NCI-H460 (cell line): ENCODE results near the gene IDH3B. TPM values are rescaled to one million over a fixed set of nuclear protein-coding genes. Genes with fewer than 3 reads are reported as not detected.
A peak's percentile ranks its signal among the peaks of the same experiment; 100 is the strongest.
"Not testable (repeated sequence)": the region's sequence is repeated elsewhere in the genome, so short reads cannot be mapped to it uniquely, and the experiment has no call there.

Experiments used
- DNase-seq: peaks from one replicate; pipeline ENCODE4 v3.0.0-alpha.2; 2016; ENCODE audit warnings: low read depth; ENCODE audit errors: extremely low read depth
- total RNA-seq: library from RNA; depleted of rRNA; stranded (reverse); fragments of >200 nt; shearing (Covaris generic); gene quantifications from 2 replicates; pipeline ENCODE4 v1.2.3, GENCODE V29; 2014

IDH3B gene
- total RNA-seq, 1 experiment from 2014 or later, result 138 TPM

DNA sequence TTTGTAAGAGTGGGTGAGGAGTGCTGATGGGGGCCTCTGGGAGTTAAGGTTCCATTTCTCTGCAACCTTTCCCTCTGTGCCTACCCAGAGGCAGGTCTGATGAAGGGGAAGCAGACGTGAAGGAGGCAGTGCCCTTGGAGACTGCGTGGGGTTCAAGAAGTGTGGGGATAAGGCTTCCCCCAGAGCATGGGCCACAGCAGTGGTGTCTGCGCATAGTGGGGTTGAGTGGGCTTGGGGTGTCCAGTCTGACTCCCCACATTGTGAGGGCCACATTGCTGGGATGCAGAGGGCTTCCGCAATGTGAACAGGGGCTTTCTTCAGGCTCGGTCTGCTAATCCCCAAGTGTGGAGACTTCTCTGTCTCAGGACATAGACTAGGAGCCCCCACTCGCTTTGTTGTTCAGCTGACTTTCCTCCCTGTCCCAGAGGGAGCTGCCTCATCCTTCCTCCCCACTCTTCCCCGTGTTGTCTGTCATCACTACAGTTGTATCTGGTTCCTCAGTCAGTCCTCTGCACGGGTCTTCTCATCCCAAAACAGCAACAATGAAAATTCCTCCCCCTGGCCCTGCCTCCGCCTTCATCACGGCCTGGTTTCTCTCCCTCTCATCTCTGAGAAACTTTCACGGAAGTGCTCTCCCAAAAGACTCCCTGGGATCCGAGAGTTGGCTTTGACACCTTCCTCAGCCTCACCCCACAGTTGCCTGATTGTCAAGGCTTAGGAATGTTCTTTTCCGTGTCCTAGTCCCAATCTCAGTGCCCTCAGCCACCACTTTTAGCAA lies 31.4 kb upstream of the IDH3B start:
- no peak for DNase-seq

DNA sequence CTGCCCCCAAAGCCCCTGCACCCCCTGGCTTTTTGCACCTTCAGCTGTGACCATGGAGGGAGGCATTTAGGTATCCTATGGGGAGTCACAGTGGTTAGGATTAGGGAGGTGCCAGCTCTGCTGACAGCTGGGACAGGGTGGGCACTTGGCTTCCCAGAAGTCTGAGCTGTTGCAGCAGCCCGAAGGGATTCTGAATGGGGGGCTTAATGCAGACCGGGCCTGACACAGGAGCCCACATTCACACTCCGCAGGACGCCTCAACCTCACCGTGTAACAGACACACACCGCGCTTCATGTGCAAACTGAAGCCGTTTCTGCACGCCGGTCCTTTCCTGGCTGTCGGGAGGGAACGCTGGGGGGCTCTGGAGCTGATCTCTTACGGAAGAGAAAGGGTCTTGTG lies 30.5 kb upstream of the IDH3B start:
- DNase-seq, result no peak

DNA sequence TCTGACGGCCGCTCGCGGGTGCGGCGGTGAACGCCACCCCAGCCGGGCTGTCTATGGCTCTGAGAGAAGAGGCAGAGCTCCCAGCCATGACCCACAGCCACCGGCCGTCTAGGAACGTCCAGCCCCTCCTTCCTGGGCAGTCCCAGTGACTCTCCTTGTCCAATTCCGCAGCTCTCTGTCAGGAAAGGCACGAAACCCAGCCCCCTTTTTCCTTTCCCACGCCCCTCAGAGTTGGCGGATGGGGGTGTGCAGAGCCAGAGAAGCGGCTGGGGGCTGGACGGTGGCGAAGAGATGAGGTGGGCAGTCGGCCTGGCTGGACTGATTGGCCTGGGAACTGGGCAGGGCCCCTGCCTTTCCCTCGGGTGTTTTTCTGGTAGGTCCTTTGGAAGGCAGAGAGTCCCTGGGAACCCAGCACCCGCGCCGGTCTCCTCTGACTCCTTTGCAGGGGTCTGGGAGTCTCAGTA lies 30.0 kb upstream of the IDH3B start:
- no peak for DNase-seq

DNA sequence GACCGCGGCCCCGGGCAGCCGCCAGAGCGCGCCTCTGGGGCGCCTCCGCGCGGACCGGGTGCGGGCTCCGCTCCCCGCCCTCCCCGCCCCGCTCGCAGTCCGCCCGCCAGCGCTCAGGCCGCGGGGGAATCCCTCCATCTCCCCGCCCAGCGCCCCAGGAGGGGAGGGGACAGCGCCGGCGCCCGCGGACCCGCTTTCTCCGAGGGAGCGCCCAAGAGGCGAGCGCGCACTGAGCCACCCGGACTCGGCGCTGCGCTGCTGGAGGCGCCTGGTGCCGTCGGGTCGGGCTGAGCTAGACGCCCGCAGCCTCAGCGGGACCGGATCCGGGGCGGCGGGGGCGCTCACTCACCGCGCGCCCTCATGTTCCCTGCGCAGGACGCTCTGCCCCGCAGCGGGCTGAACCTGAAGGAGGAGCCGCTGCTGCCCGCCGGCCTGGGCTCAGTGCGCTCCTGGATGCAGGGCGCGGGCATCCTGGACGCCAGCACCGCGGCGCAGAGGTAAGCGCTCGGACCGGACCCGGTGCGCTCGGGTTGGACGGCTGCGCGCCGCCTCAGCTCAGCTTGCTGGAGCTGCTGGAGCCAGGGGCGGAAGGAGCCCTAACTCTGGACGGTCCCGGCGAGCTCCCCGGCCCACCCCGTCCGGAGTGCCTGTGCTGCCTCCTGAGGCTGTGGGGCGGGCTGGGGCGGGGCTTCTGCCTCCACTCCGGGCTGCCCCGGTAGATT lies 29.4 kb upstream of the IDH3B start:
- DNase-seq, result no peak

DNA sequence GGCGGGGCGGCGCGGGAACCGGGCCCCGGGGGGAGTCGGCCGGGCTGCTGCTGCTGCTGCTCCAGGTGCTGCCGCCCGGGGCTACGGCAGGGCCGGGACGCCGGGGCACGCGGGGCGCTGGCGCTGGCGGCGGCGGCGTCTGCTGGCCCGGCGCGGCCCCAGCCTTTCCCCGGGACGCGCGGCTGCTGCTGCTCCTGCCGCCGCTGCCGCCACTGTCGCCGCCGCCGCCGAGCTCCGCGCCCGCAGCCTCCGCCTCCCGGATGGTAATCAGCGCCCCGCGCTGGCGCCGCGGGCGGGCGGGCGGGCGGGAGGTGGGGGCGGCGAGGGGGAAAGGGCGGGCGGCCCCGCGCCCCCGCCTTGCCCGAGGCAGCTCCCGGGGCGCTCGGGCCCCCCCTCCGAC lies 28.9 kb upstream of the IDH3B start:
- DNase-seq, result no peak

DNA sequence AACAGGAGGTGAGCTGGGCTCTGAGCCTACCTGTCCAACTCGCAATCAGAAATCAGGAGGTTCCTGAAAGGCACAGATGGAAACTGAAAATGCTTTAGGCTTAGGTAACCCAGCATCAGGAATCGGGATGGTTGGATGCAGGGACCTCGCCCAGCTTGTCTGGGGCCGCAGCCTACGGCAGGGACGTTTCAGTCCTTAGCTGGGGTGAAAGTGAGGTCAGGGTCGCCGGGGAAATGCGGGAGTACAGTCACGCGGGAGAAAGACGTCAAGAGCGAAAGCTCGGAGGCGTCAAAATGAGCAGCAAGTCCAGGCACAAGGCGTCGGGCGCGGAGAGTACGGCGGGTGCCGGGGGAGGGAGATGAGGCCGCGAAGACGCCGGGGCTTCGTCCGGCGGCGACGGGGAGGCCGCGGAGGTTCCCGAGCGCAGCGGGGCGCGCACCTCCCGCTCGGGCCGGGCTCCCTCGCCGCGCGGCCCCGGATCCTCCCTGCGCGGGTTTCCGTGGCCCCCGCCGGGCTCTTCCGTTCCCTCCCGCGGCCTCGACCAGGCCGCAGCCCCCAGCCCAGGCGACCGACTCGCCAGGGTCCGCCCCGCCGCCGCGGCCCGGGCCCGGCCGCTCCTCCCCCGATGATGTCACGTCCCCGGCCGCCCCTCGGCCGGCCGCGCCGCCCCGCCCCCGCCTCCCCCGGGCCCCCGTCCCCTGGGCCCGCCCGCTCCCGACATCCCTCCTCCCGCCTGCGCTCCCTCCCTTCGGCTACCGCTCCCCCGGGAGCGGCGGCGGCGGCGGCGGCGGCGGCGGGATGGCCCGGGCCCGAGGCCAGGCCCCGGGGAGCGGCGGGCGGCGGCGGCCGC lies 28.2 kb upstream of the IDH3B start, which contains the start of gene EBF4:
EBF4 (plus strand) TSS at position 745 of the 850 bp plus-strand sequence. CDS start 866 bp downstream, outside the sequence.
- no peak for DNase-seq

DNA sequence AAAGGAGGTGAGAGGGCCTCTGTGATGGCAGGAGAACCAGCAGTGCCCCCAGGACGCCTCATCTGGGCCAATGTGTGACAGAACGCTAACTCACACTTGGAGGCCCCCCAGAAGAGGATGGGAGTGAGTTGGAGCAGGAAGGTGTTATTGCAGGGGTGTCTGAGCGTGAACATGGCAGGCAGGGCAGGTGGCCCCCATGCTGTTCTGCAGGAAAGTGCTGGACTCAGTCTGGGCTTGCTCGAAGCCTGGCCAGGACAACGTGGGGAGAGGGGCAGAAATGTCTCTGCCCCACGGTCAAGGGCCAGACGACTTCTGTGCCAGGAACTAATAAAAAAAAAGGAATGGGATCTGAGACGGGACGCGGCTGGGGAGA lies 27.6 kb upstream of the IDH3B start:
- DNase-seq, result no peak

DNA sequence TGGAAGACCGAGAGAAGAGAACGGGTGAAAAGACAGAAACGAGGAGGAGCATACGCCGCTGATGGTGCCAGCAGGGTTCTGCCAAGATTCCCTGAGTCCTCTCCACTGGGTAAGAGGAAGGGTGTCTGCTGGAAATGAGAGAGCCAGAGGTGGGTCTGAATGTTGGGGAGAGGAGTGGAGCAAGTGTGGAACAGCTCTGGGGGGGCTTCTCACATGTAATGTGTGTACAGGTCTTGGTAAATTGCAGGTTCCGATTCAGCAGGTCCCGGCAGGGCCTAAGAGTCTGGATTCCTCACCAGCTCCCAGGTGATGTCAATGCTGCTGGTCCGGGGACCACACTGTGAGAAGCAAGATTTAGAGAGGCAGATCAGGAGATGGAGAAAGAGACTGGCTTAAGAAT lies 27.1 kb upstream of the IDH3B start:
- no peak for DNase-seq

DNA sequence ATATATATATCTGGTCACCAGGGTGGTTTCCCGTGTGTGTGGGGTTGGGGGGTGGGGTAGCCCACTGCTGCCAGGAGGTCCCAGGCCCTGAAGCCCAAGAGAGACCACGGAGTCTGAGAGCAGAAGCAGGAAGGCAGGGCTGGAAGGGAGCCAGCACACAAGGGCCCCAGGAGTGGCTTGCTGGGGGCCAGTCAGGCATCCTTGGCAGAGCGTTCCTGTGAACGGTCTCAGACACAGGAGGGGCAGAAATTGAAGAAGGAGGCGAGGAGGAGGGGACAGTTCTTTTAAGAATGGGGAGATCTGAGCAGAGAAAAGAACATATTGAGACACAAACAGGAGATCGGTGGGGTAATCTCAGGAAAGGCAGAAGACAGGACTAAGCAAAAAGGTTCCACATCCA lies 26.7 kb upstream of the IDH3B start:
- no peak for DNase-seq

DNA sequence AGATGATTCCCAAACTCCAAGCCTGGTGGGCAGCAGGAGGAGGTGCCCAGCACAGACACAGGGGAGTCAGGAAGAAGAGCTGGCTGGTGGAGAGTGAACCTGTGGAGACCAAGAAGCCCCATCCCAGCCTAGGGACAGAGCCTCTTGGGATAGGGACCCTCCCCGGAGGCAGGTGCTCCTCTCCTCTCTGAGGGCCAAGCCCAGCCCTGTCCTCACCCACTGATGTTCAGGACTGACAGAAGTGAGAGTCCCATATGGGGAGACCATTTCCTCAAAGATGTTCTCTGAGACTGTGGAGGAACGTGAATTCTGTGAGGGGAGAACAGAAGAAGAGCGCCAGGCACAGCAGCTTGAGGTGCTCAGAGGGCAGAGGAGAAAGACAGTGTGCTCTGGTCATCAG lies 26.2 kb upstream of the IDH3B start:
- no peak for DNase-seq

DNA sequence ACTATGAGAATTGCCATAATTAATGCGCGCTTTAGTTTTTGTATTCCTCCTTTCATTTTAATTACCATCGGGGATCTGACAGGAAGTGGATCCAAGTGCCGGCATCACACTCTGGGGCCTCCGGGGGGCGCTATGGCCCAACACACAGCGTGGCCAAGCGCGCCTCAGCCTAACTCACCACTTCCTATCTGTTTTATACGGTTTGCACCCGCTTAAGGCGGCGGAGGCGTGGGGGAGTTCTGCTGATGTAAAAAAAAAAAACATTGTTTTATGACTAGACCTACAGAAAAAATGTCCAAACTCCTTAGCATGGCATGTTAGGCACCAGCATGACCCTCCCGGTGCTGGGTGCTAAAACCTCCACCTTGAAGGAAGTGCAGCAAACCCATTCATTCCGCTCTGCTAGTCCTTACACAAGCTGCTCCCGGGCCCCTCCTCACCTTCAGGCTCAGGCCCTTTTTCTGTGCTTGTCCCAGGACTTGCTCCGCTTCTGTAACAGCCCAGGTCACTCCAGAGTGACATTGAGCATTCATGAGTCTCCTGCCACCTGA lies 24.1 kb upstream of the IDH3B start:
- peak; percentile 26 for DNase-seq

DNA sequence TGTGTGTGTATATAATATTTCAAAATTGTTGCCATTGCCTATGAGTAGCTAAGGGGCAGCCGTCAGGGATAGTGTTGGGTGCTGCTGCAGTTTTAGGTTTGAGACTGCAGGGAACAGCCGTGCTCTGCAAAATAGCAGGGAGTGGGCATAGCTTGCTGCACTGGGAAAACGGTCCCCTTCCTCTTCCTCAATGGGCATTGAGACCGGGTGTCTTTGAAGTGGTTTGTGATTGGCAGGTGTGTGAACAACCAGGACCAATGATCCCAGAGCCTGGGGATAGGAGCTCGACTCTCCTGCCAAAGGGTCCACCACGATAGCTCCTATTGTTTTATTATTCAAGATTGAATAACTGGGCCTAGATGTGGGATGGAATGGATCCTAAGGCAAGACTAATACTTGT lies 23.5 kb upstream of the IDH3B start:
- DNase-seq, result no peak

DNA sequence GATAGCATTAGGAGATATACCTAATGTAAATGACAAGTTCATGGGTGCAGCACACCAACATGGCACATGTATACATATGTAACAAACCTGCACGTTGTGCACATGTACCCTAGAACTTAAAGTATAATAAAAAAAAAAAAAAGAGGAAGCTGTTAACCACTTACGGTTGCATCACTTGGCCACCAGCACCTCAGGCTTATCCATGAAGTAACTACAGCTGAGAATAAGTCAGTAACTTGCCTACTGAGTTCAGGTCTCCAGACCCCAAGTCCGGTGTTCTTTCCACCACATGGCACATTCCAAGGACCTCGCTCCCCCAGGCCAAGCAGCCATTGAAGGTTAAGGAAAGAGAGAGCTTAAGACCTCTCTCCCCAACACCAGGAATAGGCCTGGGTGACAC lies 20.8 kb upstream of the IDH3B start:
- not testable (repeated sequence) for DNase-seq

DNA sequence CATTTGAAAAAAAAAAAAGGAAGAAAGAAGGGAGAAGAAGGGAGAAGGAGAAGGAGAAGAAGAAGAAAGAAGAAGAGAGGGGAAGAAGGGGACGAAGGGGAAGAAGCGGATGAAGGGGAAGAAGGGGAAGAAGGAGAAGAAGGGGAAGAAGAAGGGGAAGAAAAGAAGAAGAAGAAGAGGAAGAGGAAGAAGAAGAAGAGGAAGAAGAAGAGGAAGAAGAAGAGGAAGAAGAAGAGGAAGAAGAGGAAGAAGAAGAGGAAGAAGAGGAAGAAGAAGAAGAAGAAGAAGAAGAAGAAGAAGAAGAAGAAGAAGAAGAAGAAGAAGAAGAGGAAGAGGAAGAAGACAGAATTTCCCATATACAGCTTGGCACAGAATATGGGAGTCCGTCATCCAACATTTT lies 18.0 kb upstream of the IDH3B start:
- not testable (repeated sequence) for DNase-seq

DNA sequence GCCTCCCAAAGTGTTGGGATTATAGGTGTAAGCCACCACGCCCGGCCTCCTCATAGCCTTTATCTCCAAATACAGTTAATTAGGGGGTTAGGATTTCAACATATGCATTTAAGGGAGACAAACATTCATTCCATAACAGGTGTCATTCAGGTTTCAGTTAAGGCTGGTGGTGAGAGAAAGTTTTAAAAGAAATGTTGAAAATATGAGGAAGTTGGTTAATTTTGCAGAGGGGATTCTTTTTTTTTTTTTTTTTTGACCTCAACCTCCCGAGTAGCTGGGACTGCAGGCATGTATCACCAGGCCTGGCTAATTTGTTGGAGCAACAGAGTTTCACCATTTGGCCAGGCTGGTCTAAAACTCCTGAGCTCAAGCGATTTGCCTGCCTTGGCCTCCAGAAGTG lies 16.0 kb upstream of the IDH3B start:
- DNase-seq, result no peak

DNA sequence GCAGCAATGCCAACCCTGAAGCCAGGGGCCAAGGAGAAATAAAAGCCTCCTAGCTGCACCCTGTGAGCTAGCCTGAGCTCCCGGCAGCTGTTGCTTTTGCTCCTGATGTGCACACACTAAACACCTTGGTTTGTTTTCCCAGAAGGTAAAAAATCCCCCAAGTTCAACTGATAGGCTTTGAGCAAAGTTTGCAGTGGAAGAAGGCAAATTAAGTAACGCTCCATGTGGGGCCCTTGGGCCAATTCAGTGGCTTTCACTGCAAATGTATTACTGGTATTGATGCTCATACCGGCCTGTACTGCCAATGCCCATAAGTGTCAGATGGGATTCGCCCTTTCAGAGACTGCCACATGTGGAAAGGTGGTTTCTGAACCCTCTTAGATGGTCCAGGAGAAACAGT lies 9.4 kb upstream of the IDH3B start:
- no peak for DNase-seq

DNA sequence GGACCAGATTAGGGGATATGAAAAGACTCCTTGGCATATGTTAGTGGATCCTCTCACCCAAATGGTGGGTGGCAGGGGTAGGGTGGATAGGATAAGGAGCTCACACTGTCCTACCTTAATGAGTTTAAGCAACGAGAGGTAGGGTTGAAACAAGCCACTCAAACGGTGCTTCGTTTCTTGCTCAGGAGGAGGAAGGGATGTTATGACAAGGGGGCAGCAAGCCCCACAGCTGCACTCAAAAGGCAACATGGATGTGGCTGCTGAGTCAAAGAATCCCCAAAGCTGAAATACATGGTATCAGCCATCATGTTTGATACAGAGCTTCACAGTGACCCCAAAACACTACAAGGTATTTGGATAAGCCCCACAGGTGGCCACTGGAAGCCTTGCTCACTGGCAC lies 8.4 kb upstream of the IDH3B start:
- DNase-seq, result no peak

DNA sequence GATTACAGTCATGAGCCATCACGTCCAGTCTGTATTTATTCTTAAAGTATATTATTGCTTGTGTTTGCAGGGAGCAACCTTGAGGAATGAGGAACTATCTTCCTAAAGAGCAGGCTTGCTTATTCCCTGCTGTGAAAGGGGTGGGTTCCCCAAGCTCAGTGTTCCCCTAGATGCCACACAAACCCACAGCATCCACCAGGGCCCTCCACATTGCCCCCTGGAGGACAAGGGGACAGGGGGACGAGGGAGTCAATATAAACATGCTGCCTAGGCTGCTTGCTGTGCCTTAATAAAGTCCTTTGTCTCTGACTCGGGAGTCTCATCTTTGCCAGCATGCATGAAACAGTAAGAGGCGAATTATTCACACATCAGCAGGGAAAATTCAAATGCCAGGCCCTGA lies 8.0 kb upstream of the IDH3B start:
- DNase-seq, result no peak

DNA sequence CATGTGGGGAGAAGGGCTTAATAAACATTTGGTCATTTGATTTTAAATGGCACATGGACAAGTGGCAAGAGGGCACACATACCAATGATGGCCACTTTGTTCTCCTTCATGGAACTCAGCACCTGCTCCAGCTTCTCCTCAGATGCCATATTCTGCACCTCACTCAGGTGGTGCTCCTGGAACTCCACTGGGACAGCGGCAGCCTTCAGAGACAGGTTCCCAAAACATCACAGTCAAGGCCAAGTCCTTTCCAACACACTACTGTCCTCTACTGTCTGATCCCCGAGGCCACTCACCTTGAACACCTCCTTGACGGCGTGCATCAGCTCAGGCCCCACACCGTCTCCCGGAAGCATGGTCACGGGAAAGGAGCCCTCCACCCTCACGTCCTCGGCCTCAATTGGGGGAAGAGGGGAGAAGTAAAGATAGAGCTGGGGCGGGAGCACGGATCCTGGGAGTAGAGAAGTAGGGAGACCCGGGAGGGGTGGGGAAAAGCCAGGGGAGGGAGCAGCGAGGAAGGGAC lies 591 bp downstream of the IDH3B start:
- no peak for DNase-seq

DNA sequence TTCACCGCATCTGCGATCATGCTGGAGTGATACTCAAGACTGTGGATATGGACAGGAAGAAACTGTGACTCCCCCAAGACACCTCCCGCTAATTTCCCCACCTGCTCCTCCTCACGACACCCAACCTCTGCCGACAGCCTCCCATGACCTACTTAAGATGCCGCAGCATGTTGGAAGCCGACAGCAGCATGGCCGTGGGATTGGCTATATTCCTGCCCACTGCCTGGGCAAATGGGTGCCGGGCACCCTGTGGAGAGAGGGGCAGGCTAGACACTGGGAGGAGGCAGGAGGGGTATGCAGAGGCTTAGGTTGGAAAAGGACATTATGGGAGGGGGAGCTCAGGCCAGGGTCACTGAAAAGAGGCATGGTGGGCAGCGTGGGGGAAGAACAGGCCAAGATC lies 4.5 kb downstream of the IDH3B start:
- no peak for DNase-seq
